T1000 (cell line): ENCODE results near the gene KCNT1.

ENCODE experiments used
- DNase-seq: peaks from one replicate; lab custom pipeline; 2025; ENCODE audit warnings: mixed read lengths; lab: John Stamatoyannopoulos, UW

The KCNT1 gene

DNA sequence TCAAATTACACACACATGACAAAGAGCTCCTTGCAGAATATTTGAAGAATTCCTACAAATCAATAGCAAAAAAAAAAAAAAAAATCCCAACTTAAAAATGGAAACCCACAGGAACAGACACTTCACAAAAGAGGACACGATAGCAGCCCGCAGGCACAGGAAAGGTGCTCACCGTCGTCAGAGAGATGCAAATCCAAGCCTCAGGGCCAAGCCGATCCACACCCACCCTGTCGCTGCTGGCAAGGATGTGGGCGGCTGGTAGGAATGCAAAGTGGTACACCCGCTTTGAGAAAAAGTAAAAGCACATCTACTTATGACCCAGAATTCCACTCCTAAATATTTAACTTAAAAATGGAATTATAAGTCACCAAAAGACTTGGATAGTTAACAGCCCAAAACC, 28.0 kb upstream of the KCNT1 start:
- DNase-seq, result no peak

DNA sequence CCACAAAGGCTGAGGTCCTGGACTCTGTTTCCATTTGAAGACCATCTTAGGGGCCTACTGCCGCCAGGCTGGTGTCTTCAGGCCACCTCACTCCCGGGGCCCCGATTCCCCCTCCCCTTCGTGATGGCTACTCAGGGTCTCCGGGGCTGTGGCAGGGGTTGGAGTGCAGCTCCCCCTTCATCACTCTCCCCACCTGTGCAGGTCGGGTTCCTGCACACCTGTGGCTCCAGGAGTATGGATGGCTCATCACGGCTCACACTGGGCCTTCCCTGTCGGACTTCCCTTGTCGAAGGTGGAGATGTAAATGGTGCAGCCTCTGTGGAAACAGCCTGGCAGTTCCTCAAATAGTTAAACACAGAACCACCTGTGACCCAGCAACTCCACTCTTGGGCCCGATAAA, 27.0 kb upstream of the KCNT1 start:
- DNase-seq, result no peak

DNA sequence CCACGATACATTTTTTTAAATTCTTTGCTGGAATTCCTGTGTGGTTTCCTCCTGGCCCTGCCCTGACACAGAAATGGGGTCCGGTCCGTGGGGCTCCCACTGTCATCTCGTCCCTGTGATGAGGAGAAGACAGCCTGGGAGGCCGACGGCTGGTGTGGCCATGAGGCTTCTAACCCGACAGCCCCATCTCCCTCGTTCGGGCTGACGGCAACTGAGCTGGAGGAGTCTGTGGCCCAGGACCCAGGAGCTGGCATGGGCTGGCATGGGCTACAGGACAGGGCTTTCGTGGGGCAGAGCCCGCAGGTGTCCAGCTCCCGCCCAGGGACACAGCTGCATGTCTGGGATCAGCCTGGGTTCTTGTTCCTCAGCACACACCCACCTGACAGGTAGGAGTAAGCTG, 25.1 kb upstream of the KCNT1 start:
- no peak for DNase-seq

DNA sequence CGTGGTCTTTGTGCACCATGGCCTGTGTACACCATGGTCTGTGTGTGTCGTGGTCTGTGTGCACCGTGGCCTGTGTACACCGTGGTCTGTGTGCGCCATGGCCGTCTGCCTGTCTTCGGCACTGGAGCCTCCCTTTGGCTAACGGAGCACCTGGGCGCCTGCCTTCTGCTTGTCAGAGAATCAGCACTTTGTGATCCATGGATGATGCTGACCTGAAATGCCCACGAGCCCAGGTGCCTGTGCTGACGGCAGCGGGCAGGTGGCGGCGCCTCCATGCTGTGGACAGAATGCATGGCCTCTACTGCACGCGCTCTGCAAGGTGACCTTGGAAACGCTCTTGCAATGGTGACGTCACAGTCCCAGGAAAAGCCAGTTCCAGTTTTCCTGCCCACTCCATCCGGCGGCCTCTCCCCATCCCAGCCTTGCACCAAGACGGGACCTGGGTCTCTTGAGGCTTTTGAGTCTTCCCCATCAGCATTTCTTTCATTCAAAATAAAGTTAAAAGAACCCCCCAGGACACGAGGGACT, 24.3 kb upstream of the KCNT1 start:
- DNase-seq, result no peak

DNA sequence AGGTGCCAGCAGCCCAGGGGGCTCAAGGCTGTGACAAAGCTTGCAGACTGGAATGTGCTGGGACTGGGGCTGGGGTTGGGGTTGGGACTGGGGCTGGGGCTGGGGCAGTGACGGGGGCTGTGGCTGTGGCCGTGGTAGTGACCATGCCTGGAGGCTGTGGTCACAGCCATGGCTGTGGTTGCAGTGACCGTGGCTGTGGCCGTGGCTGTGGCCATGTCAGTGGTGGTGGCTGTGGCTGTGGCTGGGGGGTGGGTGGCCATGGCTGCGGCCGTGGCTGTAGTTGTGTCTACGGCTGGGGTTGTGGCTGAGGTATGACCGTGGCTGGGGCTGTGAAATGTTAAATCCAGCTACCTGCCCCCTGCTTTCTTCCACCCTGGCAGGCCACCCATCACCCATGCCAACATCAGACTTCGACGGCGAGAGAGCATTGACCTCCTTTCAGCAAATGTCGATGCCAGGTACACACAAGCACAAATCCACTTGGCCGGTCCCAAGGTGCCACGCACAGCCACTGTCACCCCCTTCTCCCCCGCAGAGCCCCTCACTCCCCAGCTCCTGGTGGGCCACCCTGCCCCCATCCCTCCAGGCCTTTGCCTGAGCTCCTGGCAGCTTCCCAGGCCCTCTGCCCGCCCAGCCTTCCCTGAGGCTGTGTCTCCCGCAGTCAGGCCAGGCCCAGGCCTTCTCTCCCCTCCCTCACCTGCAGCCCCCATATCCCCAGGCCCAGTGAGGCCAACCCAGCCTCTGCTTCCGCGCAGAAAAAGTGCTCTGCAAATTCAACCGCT, 23.6 kb upstream of the KCNT1 start:
- DNase-seq, result no peak

DNA sequence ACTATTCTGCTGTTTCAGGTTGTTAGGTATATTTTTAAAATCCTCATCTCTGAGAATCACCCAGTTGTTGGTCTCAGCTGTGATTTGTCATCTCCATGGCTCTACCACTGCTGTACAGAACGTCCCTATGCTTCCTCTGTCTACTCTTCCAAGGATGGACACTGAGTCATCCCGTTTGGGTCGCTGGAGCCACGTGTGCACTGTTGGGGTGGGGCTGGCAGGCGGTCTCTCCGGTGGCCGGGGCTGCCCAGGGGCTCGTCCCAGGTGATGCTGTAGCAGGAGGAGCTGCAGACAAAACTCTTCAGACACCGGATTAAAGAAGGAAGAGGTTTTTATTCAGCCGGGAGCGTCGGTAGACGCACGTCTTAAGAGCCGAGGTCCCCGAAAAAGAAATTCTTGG, 21.9 kb upstream of the KCNT1 start:
- no peak for DNase-seq

DNA sequence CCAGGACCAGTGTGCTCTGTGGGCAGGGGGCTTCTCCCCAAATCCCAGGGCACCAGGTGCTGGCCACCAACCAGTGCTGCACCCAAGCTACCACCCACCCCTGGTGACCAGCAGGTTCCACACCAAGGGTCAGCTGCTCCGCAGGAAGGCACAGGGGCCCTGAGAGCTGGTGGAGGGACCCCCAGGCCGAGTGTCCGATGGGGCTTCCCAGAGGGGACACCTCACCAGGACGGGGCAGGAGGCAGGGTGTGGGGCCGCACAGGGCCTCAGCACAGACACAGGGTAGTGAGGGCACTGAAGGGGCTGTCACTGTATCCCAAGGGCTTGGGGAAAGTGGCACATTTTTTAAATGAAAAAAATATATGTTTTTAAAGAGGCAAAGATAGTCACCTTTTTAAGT, 20.8 kb upstream of the KCNT1 start:
- no peak for DNase-seq

DNA sequence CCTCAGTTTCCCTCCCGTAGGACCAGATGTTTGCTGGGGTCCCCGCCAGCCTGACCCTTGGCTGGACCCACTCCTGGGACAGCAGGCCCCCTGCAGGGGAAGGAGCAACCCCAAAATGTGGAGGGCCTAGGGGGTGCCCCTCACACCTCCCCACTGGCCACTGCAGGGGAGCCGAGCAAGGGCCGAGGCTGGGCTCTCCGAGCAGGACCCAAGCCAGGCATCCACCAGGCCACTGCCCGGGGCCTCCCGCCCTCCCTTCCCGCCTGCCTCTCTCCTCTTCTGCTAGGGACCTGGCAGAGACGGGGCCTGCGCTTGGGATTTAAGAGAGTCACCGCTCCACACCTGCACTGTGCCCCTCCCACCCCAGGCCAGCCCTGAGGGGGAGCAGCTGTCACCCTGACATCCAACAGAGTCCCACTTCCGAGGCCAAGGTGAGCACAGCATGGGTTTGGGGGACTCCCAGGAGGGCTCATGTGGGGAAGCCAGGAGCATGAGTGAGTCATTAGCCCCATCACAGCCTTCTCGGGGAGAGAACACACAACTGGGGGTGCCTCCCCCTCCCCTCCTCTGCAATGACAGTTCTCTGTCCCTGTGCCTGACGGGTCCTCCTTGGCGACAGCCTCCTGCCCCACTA, 18.5 kb upstream of the KCNT1 start:
- no peak for DNase-seq

DNA sequence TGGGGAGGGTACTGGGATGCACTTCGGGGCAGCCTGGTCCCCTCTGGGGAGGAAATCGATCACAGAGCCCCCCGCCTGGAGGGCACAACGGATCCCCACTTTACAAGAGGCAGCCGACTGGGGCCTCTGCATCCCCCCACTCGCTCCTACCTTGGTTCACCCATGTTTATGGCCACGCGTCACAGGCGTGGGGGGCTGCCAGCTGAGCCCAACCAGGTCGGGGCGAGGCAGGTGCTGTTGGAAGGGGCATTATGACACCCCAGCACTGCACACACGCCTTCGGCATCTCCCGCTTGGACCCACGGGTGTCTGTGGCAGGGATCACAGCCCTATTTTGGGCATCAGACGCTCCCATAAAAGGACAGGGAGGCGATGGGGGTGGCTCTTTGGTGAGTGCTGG, 17.3 kb upstream of the KCNT1 start:
- DNase-seq, result no peak

DNA sequence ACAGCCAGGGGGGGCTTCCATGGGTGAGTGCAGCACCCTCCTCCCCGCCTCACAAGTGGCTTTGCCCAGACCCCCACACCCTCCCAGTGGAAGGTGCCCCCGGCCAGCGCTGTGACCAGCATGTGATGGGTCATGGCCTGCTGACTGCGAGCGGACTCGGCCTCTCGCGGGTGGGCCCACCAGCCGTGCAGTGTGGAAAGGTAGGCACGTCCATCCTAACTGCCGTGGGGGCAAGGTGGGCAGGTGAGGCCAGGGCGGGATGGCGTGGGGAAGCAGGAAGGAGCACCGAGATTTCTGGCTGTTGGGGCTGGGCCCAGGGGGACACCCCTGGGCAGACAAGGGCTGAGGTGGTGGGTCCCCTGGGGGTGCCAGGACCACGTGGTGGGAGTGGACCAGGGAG, 14.8 kb upstream of the KCNT1 start:
- DNase-seq, result no peak

DNA sequence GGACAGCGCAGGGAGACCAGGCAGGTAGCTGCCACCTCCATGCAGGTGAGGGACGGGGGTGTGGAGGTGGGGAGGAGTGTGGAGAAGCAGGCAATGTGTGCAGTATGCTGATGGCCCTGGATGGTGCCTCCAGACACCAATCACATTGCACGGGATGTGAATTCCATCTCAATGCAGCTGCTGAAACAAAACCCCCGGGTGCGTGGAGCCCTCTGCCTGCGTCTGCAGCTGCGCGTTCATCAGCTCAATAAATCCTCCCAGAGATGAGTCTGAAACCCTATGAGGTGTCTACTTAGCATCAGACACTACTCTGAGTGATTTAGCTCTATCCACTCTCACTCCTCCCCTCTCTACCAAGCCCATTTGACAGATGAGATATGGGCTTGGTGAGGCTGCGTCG, 13.0 kb upstream of the KCNT1 start:
- no peak for DNase-seq

DNA sequence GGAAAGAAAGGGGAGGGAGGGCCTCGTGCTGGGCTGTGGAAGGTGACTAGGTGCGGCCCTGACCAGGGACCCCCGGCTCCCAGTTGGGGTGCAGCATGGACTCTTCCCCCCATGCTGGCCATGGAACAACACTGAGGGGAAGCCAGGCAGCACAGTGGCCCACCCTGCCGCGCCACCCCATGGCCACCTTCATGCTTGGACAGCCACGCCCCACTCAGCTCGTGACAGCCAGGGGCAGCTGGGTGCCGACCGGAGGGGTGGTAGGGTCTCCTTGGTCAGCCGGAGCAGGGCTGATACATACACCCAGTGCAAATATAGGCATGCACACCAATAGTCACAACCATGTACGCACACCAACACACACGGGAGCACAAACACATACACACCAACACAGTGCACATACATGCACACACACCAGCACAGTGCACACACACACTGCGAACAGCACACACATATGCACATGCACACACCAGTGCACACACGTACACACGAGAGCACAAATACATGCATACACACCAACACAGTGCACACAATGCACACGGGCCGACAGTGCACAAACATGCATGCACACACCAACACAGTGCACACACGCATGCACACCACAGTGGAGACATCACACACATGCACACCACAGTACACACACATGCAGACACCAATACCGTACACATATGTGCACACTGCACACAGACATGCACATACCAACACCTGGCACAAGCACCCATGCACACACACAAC, 11.0 kb upstream of the KCNT1 start:
- DNase-seq, result no peak

DNA sequence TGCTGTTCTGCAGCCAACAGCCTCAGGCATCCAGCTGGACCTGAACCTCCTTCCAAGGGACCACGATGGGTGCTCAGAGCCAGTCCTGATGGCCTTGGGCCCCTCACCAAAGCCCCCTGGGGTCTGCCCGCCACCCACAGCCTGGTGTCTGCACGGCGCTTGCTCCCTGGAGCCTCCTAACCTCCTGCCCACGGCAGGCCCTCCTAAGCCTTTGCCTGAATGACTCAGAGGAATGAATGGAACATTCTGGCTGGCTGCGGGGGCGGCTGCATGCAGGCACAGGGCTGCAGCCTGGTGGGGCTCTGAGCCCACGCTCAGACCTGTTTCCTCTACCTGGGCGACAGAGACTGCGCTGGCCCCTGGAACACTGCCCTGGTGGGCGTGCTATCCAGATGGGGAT, 9.6 kb upstream of the KCNT1 start:
- no peak for DNase-seq

DNA sequence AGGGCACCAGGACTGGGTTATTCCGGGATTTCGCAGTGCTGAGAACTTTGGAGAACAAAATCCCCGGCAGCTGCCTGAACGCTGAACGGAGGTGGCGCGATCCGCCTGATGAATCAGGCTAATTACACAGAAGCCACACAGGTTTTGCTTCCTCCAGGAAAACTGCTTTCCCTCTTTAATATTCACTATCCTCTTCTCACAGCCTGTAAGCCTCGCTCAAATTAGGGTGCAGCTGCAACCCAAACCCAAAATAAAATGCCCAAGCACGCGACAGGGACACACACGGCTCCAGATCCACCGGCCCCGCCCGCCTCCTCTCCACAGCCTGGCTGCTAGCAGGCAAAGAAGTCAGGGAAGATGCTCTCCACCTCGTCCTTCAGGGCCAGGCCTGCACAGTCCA, 8.7 kb upstream of the KCNT1 start:
- no peak for DNase-seq

DNA sequence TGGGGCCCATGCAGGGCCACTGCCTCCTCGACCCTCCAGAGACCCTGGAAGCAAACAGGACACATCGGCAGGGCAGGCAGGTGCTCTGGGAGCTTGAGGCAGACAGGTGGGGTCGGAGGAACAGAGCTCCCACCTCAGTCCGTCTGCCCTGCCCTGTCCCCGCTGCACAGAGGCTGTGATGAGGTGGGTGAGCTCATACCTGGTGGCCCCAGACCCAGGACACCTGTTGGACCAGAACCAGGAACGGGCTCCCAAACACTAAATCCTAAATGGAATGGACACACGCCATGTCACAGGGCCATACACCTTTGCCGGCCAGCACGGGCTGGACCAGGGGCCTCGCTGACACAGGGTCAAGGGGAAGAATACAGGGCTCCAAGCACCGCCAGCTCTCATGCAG, 8.2 kb upstream of the KCNT1 start:
- no peak for DNase-seq

DNA sequence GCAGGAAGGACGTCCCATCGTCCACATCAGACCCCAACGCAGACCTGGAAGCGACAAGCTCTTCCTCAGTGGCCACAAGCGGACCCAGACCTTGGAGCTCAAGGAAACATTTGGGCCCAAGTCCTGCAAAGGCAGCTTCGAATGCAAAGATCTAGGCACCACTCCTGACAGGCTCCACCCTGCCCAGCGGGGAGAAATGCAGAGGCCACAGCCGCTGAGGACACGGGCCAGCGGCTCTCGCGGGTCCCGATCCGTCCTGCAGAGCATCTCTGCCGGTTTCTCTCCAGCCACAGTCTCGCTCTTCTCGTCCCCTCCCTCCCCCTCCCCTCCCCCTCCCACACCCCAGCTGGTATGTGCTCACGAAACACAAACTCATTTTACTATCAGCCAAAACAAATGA, 7.6 kb upstream of the KCNT1 start:
- DNase-seq, result no peak

DNA sequence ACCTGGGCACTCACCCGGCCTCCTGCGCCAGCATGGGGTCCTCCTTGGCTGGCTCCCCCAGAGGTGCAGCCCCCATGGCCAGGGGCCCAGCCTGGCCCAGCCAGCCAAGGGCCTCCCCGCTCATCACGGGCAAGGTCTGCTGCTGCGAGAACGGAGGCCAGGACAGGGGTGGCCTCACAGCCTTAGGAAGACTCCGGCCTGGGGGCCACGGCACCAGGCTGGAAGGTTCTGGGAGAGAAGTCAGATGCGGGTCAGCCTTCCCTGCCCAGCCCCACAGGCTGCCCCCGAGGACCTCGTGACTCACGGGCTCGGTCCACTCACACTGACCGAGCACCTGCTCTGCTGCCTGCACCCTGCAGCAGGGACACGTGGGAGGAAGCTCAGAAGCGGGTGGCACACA, 6.9 kb upstream of the KCNT1 start:
- DNase-seq, result no peak

DNA sequence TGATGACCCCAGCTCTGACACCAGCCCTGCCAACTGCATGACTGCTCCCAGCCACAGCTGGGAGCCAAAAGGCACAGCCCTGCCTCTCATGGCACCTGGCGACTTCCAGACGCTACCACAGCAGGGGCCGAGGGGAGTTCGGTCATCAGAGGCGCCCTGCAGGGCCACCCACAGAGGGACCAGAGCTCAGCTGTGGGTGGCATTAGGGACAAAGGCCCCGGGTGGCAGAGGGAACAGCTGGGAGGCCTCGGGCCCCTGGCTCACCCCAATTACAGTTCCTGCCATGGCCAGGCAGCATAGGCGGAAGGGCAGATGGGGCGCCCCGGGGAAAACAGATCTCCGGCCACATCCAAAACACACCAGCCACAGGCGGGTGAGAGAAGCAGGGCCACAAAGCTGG, 6.3 kb upstream of the KCNT1 start:
- no peak for DNase-seq

DNA sequence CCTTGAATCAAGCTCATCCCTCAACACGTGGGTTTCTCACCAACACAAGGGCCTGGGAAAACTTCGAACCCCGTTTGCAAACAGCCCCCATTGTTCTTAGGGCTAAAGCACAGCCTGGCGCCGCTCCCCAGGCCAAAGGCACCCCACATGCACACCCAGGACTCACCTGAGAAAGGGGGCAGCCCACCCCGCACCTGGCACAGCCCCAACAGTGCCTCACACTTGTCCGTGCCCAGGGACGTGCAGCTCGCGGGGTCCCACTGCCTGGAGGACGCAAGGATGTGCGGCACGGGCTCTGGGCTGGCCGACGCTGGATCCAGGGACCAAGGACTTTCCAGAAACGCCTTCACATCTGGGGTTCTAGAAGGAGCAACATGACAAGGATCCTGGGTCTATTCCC, 5.5 kb upstream of the KCNT1 start:
- DNase-seq, result no peak

DNA sequence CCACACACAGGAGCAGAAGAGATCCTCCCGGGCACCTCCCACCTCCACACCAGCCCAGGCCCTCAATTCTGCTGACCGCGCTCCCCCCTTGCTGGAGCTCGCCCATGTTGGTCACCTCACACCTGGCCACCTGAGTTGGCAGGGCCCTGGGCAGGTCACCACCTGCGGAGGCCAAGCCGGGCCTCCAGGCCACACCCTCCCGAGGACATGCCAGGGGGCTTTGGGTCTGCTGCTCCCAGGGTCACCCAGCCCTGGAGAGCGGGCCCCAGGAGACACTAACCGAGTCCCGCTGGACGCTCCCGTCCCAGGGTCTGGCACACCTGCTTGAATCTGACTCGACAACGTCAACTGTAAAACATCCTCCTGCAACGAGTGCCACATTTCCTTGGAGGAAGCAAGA, 4.8 kb upstream of the KCNT1 start:
- DNase-seq, result no peak

DNA sequence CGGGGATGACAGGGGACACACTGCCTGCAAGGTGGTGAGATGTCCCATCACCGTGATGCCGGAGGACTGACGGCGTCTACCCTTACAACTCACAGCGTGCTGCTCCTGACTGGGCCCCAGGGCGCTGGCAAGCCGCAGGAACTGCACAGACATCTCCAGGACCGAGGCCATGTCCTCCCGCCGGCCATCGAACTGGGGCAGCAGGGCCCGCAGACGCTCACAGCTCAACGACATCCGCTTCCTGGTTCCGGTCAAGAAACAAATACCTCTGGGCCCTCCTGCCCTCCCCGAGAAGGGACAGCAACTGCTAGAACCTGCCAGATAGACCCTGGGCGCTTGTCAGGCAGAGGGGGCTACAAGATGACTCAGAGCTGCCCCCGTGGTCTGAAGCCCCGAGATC, 3.7 kb upstream of the KCNT1 start:
- DNase-seq, result no peak

DNA sequence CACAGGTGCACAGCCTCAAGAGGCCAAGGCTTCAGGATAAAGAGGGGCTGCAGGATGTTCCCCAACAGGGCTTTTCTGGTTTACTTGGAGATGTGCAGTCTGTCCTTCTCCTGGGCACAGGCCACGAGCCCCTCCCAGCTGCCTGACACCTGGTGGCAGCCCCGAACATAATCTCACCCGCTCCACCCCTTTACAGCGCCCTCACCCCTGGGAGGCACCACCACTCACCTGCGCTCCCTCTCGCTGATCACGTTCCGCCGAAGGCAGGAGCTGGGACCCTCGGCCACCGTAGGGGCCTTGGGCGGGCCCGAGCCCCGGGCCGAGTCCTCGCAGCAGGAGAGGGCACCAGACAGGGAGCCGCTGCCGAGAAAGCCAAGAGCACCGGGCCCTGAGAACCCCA, 3.2 kb upstream of the KCNT1 start:
- no peak for DNase-seq

DNA sequence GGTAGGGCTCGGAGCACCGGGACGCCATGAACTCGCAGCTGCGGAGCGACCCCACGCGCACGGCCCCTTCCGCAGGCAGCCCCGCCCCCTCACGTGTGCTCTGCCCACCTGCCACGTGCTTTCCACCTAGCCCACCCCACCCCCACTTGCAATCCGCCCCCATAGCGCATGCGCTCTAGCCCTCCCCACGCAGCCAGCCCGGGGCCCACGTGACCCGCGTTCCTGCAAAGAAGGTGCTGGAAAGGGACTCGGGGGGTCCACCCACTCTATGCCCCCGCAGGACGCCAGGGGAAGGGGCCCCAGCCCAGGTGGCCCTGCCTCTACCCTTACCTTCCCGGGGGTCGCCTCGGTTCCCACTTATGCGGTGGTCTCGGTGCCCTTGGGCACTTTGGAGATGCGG, 2.5 kb upstream of the KCNT1 start, which contains the start of gene SOHLH1:
TSS of gene SOHLH1 (minus strand) at position 42 of the 400 bp plus-strand sequence. CDS start at position 28, 14 bp downstream.
- DNase-seq, result no peak
